GM21367 (cell line): ENCODE measurements around the gene TEX47.

Experiments used
- ATAC-seq: cut with Tn5 transposase; IDR thresholded peaks from one replicate; pipeline ENCODE4 v1.9.1; 2021; ENCODE audit not compliant: unreplicated experiment

Gene TEX47

GRCh38 chr7:88746126-88746525 is 49.4 kb downstream of the TEX47 start:
- ATAC-seq: no peak
